ENCODE measurements around the gene PADI3.

GRCh38 chr1:17246971-17247370 lies 1.9 kb upstream of the PADI3 start:
- TF ChIP-seq, protein P1, sequence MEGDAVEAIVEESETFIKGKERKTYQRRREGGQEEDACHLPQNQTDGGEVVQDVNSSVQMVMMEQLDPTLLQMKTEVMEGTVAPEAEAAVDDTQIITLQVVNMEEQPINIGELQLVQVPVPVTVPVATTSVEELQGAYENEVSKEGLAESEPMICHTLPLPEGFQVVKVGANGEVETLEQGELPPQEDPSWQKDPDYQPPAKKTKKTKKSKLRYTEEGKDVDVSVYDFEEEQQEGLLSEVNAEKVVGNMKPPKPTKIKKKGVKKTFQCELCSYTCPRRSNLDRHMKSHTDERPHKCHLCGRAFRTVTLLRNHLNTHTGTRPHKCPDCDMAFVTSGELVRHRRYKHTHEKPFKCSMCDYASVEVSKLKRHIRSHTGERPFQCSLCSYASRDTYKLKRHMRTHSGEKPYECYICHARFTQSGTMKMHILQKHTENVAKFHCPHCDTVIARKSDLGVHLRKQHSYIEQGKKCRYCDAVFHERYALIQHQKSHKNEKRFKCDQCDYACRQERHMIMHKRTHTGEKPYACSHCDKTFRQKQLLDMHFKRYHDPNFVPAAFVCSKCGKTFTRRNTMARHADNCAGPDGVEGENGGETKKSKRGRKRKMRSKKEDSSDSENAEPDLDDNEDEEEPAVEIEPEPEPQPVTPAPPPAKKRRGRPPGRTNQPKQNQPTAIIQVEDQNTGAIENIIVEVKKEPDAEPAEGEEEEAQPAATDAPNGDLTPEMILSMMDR (IDR thresholded peaks at IDR 0.05): no peak
- no peak for TF ChIP-seq SMAD3 (CRISPR knock-in tag; IDR thresholded peaks at IDR 0.05; ENCODE audit: borderline replicate concordance)

Data from WTC11 (cell line).